Activated naive CD4-positive, alpha-beta T cell treated with anti-CD3 and anti-CD28 coated beads, Interleukin-2, amount 50 U/mL, for 16 hours (primary cell): ENCODE measurements around the gene PHLPP1.

Experiments
- DNase-seq: peaks from one replicate; pipeline ENCODE4 v3.0.0-alpha.2; 2020

Gene PHLPP1

GRCh38 chr18:62812242-62812641 lies 96.9 kb downstream of the PHLPP1 start:
- no peak for DNase-seq

DNA sequence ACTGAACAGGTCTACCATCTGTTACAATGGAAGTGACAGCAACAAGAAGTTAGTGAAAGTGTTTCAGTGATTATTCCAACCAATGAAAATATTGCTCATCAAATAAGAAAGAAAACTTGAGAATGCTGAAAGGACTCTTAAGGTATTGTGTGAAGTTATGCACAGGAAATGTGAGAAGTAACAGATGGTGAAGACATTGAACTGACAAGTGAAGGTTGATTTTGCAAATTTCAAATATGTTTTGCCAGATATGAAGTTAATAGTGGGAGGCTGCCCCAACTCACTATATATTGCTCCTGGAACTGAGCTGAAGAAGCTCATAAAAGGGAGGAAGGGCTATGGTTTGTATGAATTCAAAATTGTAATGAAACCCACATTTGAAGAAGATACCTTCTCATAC lies 97.5 kb downstream of the PHLPP1 start:
- no peak for DNase-seq

DNA sequence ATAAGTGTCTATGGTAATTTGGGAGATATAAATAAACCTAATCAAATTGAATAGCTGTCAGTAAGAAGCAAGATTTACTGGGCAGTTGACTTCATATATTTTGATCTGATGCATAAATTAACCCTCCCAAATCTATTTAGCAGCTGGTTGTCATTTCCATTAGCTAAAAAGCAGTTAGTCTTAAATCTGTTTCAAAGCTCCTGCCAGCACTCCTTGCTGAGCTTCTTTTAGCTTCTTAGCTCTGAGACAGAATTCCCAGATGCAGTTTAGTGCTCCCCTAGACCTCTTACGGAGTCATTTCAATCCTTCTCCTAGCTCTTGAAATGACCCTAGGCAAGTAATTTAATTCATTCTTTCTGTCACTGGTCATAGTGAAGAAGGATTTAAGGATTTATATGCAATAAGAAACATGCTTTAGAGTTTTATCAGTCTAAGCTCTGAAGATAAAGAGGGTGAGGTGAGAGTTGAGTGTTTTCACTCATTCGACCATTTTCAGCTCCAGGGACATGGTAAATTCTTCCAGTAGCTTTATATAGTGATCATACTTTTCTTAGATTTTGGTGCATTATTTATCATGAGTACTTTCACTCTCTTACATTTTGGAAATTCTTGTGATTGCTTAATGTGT lies 98.9 kb downstream of the PHLPP1 start:
- DNase-seq: no peak

DNA sequence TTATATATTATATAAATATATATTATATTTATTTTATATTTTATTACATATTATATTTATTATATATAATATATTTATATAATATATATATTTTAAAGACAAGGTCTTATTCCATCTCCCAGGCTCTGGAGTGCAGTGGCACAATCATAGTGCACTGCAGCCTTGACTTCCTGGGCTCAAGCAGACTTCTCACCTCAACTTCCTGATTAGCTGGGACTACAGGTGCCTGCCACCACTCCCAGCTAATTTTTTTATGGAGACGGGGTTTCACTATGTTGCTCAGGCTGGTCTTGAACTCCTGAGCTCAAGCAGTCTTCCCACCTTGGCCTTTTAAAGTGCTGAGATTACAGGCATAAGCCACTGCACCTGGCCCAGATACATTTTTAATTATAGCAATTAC lies 110.0 kb downstream of the PHLPP1 start:
- no peak for DNase-seq

GRCh38 chr18:62827397-62827796 lies 112.1 kb downstream of the PHLPP1 start:
- no peak for DNase-seq

DNA sequence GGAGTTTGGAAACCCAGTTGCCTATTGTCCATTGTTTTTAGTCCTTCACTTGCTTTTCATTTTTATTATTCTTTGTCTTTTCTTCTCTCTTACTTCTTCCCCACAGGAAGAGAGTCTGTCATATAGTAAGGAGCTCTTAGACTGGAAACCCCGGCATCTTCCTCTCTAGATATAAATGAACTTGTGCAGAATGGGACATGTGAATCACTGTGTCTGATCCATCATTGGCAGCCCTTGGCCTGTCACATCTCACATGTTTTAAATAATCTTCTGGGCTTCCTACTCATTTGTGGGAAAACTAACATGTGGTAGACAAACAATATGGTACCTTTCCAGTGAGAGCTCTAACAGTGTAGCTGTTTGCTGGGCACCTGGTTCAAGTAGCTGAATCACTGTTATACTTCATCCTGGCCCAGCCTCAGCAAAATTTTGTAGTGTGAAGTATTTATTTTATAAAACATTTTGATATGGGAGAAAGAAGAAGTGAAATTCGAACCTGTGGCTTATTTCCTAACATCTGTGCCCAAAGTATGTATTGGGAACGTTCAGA lies 112.8 kb downstream of the PHLPP1 start:
- no peak for DNase-seq

- DNase-seq: no peak
These were observed 113.5 kb downstream of the PHLPP1 start for GRCh38 chr18:62828852-62829251.

- no peak for DNase-seq
These were observed 114.6 kb downstream of the PHLPP1 start for GRCh38 chr18:62829936-62830335.

GRCh38 chr18:62832282-62832681 lies 116.9 kb downstream of the PHLPP1 start:
- DNase-seq: no peak

- DNase-seq: no peak
These were observed 118.2 kb downstream of the PHLPP1 start for GRCh38 chr18:62833494-62833893.

DNA sequence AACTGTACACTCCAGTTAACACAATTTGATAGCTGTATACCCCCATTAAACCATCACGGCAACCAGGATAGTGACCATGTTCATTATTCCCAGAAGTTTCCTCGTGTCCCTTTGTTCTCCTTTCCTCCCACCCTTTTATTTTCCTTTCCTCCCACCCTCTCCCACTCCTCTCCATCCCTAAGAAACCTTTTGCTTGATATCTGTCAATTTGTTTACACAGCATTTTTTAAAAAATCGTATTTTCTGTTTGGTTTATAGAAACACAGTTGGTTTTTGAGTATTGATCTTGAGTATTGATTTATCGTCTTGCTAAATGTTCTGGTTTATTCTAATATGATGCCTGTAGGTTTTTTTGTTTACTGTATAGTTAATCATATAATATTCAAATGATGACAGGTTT lies 119.4 kb downstream of the PHLPP1 start:
- DNase-seq: no peak

DNA sequence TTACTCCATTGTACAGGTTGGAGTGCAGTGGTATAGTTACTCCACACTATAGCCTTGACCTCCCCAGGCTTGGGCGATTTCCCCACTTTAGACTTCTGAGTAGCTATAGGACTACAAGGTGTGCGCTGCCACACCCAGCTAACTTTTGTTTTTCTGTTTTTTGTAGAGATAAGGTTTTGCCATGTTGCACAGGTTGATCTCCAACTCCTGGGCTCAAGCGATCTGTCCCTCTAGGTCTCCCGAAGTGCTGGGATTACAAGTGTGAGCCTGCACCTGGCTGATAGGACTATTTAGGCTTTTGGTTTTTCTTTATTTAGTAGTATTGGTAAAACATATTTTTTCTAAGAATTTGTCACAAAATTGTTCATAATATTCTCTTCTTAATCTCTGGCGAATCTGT lies 121.7 kb downstream of the PHLPP1 start:
- no peak for DNase-seq

DNA sequence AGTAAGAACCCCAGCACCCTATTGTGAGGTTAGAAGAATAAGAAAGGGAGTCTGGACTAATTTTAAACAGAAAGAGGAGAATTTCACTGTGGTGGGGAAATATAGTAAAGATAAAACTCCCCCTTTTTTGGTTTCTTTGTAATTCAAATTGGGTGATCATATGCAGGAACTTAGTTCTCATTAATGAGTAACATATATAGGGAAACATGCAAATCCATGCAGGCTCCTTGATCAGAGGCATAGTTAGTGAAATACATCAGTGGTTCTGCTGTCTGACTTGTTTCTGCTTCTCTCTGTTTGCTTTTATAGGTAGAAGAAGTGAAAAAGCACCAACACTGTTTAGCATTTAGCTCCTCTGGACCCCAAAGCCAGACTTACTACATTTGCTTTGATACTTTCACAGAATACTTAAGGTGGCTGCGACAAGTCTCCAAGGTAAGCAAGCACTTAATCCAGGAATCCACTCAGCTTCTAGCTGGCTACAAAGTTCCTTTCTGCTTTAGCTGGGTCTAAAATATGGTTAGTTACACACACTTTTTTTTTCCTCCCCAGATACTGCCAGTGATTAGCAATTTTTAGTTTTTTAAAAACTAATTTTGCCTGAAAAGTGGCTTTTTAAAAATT lies 123.2 kb downstream of the PHLPP1 start:
- DNase-seq: no peak

GRCh38 chr18:62839874-62840713 lies 124.8 kb downstream of the PHLPP1 start:
- DNase-seq: no peak

GRCh38 chr18:62841405-62841804 lies 126.1 kb downstream of the PHLPP1 start:
- DNase-seq: no peak

DNA sequence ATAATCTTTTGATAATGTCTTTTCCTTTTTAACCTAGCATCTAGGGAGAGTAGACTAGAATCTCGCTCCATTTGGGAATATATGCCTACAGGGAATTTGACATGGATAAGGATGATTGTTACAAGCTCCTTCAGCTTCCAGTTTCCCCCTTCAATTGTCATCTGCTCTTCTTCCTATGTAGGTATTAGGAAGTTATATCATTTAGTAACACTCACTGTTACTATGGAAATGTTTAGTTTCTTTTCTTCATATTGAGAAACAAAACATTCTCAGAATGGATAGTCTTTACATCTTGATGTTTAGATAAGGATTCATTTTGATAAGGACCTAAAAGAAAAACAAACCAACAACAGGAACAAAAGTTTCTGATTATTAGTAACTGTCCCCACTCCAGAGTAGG lies 127.6 kb downstream of the PHLPP1 start:
- no peak for DNase-seq

DNA sequence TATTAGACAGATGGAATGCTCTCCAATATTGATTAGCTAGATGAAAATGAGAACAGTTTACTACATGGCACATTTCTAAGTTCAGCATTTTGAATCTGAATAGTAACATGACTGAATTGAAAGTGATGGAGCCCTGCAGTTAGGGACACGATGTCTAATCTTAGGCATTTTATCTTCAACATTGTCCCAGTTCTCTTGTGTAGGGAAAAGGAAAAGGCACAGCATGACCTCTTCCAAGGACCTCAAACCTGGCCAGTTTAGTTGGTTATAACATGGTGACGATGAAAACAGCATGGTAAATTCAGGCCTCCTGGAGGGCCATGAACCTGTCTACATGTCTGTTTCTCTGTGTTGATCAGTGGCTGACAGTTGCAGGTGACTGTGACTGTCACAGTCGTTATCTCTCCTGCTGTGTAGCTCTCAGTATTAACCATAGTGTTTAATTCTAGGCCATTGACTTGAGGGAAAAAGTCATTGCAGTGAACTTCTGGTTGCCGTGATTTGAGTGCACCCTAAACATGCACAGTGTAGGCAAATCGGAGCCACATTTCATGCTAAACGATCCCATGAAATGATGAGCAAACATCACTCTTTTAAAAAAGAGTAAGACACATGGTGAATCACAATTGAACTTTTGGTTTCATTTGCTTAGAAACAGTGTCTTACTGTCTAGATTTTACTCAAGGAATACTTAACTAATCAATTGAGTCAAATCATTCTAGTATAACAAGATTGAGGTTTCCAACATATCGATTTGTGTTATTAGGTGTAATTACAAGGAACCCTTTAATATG lies 129.7 kb downstream of the PHLPP1 start:
- peak; percentile 13 for DNase-seq

DNA sequence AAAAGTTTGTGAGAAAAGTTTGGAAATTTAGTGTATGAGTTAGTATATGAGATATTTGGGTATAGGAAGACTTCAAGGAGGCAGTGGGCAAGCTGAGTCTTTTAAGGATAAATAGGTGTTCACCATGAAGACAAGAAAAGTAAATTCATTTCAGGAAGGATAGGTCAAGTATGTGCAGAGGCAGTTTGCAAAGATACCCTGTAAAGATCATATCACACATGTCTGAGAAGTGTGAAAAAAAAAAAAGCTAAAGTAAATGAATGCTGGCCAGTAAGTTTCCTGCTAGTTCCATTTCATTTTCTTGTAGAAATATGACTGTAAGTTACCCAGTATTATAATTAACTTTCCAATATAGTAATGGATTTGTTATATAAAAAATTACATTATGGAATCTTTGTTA lies 131.0 kb downstream of the PHLPP1 start:
- no peak for DNase-seq

DNA sequence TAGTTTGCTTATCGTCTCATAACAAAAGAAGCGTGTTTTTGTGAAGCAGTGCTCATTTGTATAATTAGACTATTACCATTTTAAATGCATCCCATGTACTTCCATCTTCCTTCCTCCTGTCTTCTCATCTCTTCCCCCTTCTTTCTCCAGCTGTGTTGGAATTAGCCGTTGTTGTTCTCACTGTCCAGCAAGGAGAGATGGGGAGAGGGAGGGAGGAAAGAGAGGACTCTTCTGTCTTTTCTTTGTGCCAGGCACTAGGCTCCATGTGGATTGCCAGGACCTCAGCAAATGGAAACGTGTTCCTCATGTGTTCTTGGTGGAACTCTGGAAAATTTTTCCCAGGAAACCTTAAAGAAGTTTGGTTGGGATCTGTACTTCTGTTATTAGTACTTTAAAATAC lies 131.7 kb downstream of the PHLPP1 start:
- no peak for DNase-seq

DNA sequence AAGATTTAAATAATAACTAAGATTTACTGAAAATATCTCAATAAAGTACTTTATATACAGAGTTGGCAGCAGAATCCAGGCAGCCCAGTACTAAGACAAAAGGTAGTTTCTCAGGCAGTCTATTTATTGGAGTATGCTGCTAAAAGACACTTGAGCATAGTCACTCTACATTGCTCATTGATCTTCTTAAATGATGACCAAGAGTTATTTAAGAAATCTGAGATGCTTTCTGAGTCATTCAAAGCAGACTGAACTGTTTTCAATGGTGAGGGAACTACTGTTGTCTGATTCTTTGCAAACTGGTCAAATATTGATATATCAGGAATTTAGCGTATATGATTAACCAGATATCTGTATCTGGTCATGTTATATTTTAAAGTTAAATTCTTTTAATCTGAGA lies 133.6 kb downstream of the PHLPP1 start:
- no peak for DNase-seq

DNA sequence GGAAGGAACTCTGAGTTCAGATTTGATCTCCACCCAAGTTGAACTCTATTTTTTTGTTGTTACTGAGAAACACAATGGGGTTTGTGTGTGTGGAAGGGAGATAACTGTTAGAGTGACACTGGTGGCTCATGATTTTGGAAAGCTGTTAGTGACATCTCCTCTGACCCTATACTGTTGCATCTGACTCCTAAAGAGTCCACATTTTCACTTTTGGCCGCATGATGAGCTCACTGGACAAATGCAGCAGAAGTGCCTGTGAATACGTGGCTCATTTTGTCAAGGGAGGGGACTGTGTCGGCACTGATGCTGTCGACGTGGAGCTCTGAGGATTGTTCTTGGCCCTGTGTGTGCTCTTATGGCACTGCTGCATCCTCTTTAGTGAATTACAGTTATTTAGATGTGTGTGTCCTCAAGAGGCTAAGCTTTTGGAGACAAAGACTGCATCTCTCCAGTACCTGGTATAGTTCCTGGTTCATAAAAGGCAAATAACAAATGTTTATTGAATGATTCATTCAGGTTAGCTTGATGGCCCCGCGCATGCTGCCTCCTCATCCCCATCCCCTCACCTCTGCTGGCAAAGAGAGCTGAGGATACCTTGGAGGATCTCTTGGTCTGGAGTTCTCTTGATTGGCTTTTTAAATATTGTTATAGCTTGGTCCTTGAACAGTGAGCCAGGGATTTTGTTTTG lies 135.4 kb downstream of the PHLPP1 start:
- DNase-seq: no peak

- no peak for DNase-seq
These were observed 137.5 kb downstream of the PHLPP1 start for GRCh38 chr18:62852851-62853250.
